HG03460 (cell line): ENCODE data around the gene ARHGAP44.

Experiments used
- ATAC-seq: cut with Tn5 transposase; IDR thresholded peaks from one replicate; pipeline ENCODE4 v1.9.1; 2021; ENCODE audit not compliant: unreplicated experiment

ARHGAP44 gene

GRCh38 chr17:12896180-12896785 lies 107.0 kb downstream of the ARHGAP44 start:
- no peak for ATAC-seq

- ATAC-seq = no peak
Observed at GRCh38 chr17:12898110-12898509, 108.8 kb downstream of the ARHGAP44 start.

- no peak for ATAC-seq
Observed at GRCh38 chr17:12899604-12900003, 110.3 kb downstream of the ARHGAP44 start.

- ATAC-seq = no peak
Observed at GRCh38 chr17:12900474-12900873, 111.2 kb downstream of the ARHGAP44 start.

- ATAC-seq = no peak
Observed at GRCh38 chr17:12902046-12902445, 112.7 kb downstream of the ARHGAP44 start.

- ATAC-seq = no peak
Observed at GRCh38 chr17:12907477-12907876, 118.2 kb downstream of the ARHGAP44 start.

GRCh38 chr17:12909046-12909445 lies 119.7 kb downstream of the ARHGAP44 start:
- ATAC-seq = no peak

- ATAC-seq = no peak
Observed at GRCh38 chr17:12909511-12909910, 120.2 kb downstream of the ARHGAP44 start.

GRCh38 chr17:12911239-12911638 lies 121.9 kb downstream of the ARHGAP44 start:
- no peak for ATAC-seq

- no peak for ATAC-seq
Observed at GRCh38 chr17:12917399-12917798, 128.1 kb downstream of the ARHGAP44 start.

GRCh38 chr17:12918142-12918541 lies 128.8 kb downstream of the ARHGAP44 start:
- ATAC-seq = no peak

GRCh38 chr17:12922120-12922519 lies 132.8 kb downstream of the ARHGAP44 start:
- no peak for ATAC-seq

- ATAC-seq = no peak
Observed at GRCh38 chr17:12924614-12925013, 135.3 kb downstream of the ARHGAP44 start.

- ATAC-seq = no peak
Observed at GRCh38 chr17:12927001-12927400, 137.7 kb downstream of the ARHGAP44 start.

- no peak for ATAC-seq
Observed at GRCh38 chr17:12927541-12928425, 138.5 kb downstream of the ARHGAP44 start.

GRCh38 chr17:12928736-12929135 lies 139.4 kb downstream of the ARHGAP44 start:
- no peak for ATAC-seq

- ATAC-seq = no peak
Observed at GRCh38 chr17:12936501-12936900, 147.2 kb downstream of the ARHGAP44 start.

GRCh38 chr17:12940699-12941098 lies 151.4 kb downstream of the ARHGAP44 start:
- ATAC-seq = no peak

- no peak for ATAC-seq
Observed at GRCh38 chr17:12947047-12947446, 157.7 kb downstream of the ARHGAP44 start.

- ATAC-seq = no peak
Observed at GRCh38 chr17:12952012-12952411, 162.7 kb downstream of the ARHGAP44 start.

- no peak for ATAC-seq
Observed at GRCh38 chr17:12953156-12953555, 163.9 kb downstream of the ARHGAP44 start.

GRCh38 chr17:12955521-12955920 lies 166.2 kb downstream of the ARHGAP44 start:
- no peak for ATAC-seq
